ENCODE results near the gene RAI1.

RAI1 gene

DNA sequence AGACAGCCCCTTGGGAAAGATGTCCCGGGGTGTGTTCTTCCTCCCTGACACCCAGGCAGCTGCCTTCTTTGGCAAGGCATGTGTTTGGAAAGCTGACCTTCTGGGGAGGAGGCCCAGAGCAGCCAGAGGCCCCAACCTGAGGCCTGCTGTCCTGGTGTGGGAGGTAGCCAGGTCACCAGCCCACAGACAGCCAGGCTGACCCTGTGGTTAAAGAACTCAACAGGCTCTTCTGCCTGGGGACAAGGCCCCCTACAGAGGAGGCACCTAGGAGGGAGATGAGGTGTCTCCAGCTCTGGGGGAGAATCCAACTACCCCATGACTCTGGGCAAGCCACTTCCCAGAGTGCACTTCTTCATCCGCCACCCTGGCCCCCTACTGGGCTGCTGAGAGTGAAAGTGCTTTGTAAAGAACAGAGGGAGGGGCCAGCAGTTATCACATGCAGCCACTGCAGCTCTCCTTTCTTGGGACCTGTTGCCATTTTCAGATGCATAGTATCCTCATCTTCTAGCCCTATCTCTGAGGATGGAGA lies 168.7 kb downstream of the RAI1 start:
- DNase-seq: peak; percentile 91

DNA sequence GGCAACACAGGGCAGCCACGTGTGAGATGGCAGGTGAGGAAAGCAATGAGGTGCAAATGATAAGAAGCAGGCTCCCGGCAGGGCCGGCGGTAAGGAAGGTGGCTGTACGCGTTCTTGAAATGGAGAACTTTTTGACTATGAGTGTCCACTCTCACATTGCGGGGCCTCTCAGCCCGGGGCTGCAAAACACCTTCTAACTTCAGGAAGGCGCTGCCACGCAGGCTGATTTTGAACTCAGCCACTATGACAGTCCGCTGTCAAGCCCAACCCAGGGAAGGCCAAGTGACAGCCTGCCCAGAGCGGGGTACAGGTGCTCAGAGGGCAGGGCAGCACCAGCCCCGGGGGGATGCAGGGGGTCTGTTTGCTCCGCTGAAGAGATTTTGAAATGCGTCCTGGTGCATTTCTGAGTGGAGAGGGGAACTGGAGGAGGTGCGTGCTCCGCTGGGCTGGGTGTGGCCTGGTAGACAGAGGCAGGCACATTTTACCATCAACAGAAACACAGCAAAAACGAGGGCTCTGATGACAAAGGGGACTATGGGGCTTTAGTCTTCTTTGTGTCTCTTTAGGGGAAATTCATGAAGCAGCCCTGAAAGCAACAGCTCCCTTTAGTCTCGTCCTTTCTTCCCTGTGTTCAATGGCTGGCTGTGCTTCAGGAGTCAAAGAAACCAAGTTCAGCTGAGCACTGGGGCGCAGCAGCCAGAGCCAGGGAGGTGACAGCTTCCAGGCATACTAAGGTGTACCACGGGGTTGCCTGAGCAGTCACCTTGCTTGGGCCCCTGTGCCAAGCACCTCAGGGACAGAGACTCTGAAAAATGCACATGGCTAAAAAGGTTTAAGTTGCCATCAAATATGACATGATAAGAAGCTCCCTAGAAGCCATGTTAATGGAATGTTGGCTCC lies 170.1 kb downstream of the RAI1 start:
- DNase-seq: no peak

DNA sequence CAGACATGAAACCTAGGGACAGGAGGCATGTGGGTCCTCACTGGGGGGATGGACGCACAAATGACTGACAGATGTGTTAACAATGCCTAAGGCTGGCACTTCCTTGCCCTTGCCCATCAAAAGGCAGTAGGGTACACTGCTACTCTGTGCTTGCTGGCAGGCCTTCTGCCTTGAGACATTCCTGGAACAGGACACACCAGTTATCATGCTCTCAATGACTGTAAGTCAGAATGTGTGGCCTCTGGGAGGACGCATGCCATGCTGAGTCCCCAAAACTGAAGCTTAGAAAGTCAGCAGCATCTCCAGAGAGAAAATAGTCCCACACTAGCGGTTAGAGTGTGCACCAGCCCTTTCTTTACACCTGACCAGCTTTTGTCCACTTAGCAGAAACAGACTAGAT lies 171.7 kb downstream of the RAI1 start:
- DNase-seq: no peak

DNA sequence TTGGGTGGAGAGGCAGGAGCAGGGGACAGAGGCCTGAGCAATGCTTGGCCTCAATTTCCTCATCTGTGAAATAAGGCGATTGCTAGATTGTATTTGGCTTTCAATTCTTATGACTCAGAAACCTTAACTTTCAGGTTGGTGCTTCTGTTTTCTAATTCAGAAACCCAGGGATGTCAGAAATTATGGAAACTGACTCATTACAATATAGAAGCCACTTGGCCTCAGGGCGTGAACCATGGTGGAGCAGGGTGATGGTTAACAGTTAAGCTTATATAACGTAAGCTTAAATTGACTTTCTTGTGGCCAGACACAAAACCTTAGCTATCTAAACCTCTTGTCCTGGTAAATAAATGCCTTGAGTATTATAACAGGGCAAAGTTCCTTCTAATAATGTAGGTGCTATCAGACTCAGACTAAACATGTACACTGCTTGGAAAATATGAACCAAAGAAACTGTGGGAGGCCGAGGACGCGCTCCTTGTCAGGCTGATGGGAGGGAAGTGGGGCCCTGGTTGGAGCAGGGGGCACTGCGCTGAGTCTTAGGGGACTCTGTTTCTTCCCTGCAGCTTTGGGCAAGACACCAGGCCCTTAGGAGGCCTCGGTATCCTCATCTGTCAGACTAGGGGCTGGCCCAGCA lies 172.7 kb downstream of the RAI1 start:
- DNase-seq: no peak

DNA sequence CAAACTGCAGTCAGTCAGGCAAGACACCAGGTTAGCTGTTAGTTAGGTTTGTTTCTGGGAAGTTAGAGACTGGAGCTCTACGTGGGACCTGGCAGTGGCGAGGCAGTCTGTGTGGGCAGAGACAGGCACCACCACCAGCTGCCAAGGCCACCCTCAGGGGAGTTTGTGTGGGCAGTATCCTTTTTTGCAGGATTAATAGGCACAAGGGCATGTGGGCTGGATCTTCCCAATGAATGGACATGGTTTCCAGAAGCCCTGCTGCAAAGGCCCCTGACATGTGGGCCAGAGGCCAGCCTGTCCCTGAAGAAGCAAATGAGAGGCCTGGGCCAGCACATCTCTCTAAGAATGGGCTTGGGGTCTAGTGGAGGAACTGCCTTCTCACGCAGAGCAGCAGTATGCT lies 174.7 kb downstream of the RAI1 start:
- DNase-seq: no peak

DNA sequence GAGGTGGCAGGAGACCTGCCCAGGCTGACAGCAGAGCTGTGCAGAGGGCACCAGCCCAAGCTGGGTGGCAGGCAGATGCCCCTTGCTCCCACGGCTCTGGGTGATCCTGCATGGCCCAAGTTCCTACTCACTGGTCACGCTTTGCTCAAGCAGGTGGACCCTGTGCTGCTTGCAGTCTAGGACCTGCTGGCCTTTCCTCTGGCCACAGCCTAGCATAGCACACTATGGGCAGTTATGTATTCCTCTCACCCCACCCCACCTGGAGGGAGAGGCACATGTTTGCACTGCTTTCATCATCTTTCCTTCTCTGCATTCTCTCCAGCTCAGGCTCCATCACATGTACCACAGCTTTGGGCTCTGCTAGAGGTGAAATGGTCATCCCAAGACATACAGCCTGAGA lies 175.1 kb downstream of the RAI1 start:
- no peak for DNase-seq

DNA sequence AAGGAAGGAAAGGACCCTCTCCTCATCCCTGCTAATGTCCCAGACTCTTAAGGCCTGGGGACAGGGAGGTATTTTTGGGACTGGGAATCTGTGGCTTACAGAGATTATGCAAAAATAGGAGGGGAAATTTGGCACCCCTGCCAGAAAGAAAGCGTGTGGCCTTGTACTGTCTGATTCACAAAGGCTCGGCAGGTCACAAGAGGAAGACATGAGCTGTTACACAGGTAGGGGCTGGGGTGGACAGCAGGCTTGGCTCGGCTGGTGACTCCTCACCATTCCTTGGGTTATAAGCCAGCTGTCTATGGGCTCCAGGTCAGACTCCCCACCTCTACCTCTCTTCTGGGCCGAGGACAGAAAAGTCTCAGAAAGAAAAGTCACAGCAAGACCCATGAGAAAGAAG lies 176.2 kb downstream of the RAI1 start:
- no peak for DNase-seq

DNA sequence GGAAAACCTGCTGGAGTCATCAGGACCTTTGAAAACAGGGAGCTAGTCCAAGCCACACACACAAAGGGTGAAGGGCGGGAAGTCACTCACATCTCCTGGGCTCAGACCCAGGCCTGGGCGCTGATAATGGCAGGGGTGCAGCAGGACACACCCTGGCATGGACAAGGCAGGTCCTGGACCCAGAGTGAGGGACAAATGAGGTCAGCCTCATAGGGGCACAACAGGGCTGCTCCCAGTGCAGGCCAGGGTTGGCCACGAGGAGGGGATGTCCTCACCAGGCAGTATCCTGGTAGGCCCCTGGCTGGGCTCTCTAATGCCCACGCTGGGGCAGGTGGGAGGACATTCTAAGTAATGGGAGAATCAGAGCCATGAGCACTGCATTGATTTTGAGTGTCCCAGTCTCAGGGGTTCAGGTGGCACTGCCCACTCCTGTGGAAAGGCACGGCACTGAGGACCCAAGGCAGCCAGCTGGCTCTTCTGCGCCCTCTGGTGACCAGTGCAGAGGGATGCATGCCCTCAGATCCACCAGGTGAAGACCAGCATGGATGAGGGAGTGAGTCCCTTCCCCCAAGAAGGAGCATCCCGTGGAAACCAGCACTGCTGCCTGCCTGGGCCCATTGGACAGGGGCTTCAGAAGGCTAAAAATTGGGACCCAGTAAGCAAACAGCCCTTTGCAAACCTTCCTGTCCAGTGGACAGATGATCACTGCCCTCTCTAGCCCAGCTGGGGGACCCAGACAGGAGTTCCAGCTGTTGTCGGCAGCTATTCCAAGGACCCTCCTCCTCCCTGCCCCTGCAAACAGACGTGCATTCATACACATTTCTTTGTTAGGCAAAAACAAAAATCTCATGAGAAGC lies 178.9 kb downstream of the RAI1 start:
- DNase-seq: peak; percentile 60

DNA sequence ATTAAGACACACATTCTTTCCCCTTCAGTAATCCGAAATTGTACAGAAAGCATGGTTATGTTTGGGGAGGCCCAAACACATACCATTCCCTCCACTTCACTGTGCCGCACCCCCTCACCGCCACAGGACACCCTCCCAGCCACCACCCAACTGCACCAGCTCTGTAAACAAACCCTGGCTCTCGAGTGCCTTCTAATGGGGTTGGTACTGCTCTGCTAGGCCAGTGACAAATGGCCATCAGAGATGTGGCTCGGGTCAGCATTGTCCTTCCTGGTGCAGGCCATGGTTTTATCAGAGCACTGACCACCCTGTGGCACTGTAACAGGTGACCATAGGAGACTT lies 179.5 kb downstream of the RAI1 start:
- no peak for DNase-seq
